Naive B cell (primary cell): Measurements from ENCODE around the gene CELF4. TPM values are rescaled to one million over a fixed set of nuclear protein-coding genes. Genes with fewer than 3 reads are reported as not detected.

ENCODE experiments used
- ATAC-seq, 2 donors: fragments of 150-1000 bp; cut with Tn5 transposase; 2 replicates each; pipeline ENCODE4 v1.10.0; 2021; ENCODE audit warnings: low read depth in 2 of 2, mild to moderate bottlenecking in 2 of 2, moderate library complexity in 2 of 2
- DNase-seq: peaks from one replicate; pipeline ENCODE4 v3.0.0; 2022
- H3K27ac Mint-ChIP-seq, 6 donors: one replicate each; pipeline ENCODE4 v1.8.0; 2020 to 2022; ENCODE audit warnings: mild to moderate bottlenecking in 6 of 6, mixed read lengths in 6 of 6, moderate library complexity in 5 of 6, inconsistent platforms in 2 of 6
- H3K27me3 Mint-ChIP-seq, 3 donors: one replicate each; pipeline ENCODE4 v1.8.0; 2021 to 2022; ENCODE audit warnings: mixed read lengths in 3 of 3, mild to moderate bottlenecking in 1 of 3
- H3K36me3 Mint-ChIP-seq, 2 donors: one replicate each; pipeline ENCODE4 v1.8.0; 2020 to 2022; ENCODE audit warnings: mixed read lengths in 2 of 2, inconsistent platforms in 1 of 2, mild to moderate bottlenecking in 1 of 2
- H3K4me1 Mint-ChIP-seq, 3 donors: one replicate each; pipeline ENCODE4 v1.8.0; 2020 to 2022; ENCODE audit warnings: mixed read lengths in 3 of 3, inconsistent platforms in 1 of 3, mild to moderate bottlenecking in 1 of 3, moderate library complexity in 1 of 3
- H3K4me3 Mint-ChIP-seq, 8 donors: one replicate each; pipeline ENCODE4 v1.8.0; 2020 to 2022; ENCODE audit warnings: mild to moderate bottlenecking in 8 of 8, mixed read lengths in 8 of 8, moderate library complexity in 8 of 8, inconsistent platforms in 2 of 8
- H3K9me3 Mint-ChIP-seq, 7 donors: one replicate each; pipeline ENCODE4 v1.8.0; 2020 to 2022; ENCODE audit warnings: mixed read lengths in 7 of 7, mild to moderate bottlenecking in 5 of 7, inconsistent platforms in 2 of 7, moderate library complexity in 1 of 7
- polyA plus RNA-seq, 6 donors: library from polyadenylated mRNA; unstranded; fragments of 300-500 nt; fragmentation: Illumina TruSeq; gene quantifications; one replicate each; pipeline ENCODE4 v1.2.3, GENCODE V29; 2021; ENCODE audit warnings: low read depth in 6 of 6

CELF4 gene
- polyA plus RNA-seq, 6 donors from 2014 or later: 0.21 to 0.34 (median 0.24) TPM; not detected in 1

DNA sequence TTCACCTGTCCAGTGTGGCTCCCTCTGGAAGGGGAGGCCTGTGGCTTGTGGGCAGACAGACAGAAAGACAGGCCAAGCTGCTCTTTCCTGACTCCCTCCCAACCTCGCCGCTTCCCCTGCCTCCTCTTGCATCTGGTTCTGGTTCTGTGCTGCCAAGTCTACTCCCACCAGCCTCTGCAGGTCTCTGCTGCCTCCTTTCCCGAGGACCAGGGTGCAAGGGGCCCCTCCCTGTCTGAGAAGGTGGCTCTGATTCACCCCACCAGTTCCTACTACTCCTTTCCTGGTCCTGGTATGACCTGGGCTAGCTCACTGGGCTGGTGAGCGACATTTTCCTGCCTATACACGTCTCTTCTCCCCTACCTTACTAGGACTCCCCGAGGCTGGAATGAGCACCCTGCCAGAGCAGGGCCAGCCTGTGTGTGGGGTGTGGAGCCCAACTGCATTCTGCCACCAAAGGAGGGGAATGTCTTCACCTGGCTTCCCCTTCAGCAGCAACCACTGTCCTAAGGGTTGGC lies 238.5 kb downstream of the CELF4 start:
- H3K27me3 Mint-ChIP-seq: peaks cover 0 to 12% (median 4%) of the 10 kb centered on the region in 3 donors
- ATAC-seq (no peak), DNase-seq (no peak)
- H3K9me3 Mint-ChIP-seq: no peaks in the 10 kb centered on the region
- H3K4me3 Mint-ChIP-seq: no peak overlapping the region
- no peaks in the 10 kb centered on the region for H3K4me1 Mint-ChIP-seq
- no peak overlapping the region for H3K27ac Mint-ChIP-seq
- no peaks in the 10 kb centered on the region for H3K36me3 Mint-ChIP-seq

DNA sequence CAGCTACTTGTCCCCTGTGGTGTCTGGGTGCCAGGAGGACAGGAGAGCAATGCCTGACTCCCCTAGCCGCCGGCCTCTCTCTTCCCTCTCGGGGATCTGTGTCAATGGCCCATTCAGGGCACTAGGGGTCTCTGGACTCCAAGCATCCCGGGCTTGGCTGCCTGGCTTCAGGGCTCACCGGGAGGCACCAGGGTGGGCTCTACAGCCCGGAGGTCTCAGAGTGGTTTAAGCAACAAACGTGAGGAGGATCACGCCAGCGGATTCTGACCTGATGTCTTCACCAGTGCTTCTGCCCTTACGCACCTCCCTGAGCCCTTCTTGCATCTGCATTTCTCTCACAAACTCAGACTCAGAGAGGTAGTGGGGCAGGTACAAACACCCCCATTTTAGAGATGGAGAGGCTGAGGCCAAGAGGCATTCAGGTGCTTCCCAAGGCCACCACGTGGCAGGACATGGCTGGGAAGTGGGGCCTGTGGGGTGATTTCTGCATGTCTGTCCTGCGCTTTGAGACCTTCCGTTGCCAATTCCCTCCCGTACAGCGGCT lies 243.0 kb downstream of the CELF4 start:
- no peaks in the 10 kb centered on the region for H3K36me3 Mint-ChIP-seq
- ATAC-seq: no peak
- DNase-seq: no peak
- H3K9me3 Mint-ChIP-seq: no peaks in the 10 kb centered on the region
- peak overlapping the region in 1 of 8 donors; percentile 74 for H3K4me3 Mint-ChIP-seq
- H3K27me3 Mint-ChIP-seq: peaks cover 0 to 10% (median 4%) of the 10 kb centered on the region in 3 donors
- no peak overlapping the region for H3K27ac Mint-ChIP-seq
- H3K4me1 Mint-ChIP-seq: no peaks in the 10 kb centered on the region

DNA sequence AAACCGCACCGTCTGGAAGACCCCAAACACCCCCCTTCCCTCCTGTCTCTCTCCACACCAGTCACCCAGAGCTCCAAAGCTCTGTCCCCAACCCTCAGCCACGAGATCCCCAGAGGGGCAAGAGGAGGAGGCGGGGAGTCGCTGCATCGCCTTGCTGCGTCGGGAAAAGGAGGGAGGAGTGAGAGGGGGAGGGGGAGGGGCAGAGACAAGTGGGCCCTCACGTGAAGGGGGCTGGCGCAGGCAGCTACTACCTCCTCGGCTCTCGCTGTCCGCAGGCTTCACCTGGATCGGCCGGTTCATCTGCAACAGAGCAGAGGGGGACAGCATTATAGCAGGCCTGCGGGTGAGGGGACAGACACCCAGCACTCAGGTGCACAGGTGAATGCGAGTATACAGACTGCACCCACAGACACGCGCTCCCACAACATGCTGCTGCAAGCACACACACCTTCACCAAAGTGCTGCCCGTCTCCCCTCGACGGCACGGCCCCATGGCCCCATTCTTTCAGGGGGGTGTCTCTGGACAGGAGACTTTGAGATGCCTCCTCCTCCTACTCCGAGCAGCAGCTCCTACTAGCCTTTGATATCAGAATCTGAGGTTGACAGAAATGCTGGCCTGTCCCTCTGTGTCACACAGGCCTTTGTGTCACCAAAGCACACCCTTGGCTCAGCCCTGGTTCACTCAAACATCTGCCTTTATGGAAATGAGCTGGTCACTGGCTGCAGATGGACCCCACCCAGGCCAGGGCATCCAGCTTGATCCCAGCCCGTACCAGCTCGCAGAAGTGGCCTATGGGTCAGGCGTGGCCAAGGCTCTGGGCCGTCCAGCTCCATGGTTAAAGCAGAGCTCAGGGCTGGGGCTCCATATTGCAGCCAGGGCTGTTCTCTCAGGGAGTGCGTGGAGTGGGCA lies 243.8 kb downstream of the CELF4 start:
- Mint-ChIP-seq H3K4me3 (no peak overlapping the region), H3K27me3 (peaks cover 0 to 4% (median 2%) of the 10 kb centered on the region in 3 donors), H3K9me3 (no peaks in the 10 kb centered on the region), H3K27ac (no peak overlapping the region), H3K36me3 (no peaks in the 10 kb centered on the region), H3K4me1 (no peaks in the 10 kb centered on the region)
- no peak for ATAC-seq
- DNase-seq: no peak

DNA sequence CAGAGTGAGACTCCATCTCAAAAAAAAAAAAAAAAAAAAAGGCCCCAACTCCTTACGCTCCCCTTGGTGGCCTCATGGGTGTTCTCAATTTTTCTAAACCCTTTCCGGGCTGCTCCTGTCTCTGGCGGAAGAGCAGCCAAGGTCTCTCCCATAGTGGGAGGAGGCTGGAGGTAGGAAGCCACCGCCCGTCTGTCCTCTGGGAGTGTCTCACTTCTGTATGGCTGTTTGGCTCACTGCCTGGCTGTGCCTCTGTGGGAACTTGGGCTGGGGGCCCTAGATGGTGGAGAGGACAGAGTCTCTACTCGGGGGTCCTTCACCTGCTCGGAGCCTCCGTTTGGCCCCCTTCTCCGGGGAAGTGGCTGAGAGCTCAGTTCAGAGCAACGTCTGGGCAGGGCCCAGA lies 245.3 kb downstream of the CELF4 start:
- ATAC-seq (no peak), DNase-seq (no peak)
- H3K27ac Mint-ChIP-seq: peak overlapping the region in 1 of 6 donors; percentile 44
- no peaks in the 10 kb centered on the region for H3K36me3 Mint-ChIP-seq
- no peak overlapping the region for H3K4me3 Mint-ChIP-seq
- H3K9me3 Mint-ChIP-seq: no peaks in the 10 kb centered on the region
- H3K4me1 Mint-ChIP-seq: no peaks in the 10 kb centered on the region
- H3K27me3 Mint-ChIP-seq: peaks cover 0 to 4% (median 0%) of the 10 kb centered on the region in 3 donors

DNA sequence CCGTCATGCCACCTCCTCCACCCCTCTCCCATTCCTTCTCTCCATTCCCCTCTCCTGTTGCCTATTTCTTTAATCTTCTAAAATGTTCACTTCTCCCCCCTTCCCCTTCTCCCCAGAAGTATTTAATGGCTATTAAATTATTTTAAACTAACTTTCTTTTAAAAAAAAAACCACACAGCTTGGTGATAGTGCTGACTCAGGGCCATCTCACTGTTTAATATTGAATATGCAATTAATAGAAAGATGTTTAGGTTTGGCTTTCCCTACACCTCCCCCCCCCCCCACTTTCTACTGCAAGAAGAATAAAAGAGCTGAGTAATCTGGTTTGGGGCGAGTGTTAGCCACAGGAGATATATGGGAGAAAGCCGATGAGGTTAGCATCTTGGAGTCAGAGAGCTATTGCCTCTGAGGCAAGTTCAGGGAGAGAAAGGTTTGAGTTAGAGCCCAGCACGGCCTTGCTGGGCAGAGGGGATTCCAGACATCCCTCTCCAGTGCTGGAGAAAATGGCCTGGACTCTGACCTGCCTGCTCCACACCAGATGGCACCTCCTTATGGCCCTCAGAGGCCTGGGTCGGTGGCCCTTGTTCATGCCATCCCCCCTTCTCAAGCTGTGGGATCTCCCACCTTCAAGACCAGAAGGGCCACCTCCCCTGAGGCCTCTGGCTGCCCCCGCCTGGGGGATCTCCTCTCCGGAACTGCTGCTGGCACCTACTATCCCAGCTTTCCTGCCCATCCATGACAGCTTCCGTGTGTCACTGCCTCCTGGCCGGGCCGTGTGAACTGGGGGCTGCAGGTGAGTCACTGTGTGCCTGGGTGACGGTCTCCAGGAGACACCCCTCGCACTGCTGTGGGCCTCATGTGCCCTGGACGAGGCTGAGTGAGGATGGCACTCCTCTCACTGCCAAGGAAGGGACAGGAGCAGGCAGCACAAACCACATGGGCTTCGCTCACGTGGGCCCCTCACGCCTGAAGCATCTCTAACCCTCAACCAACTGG lies 246.9 kb downstream of the CELF4 start:
- no peaks in the 10 kb centered on the region for H3K27me3 Mint-ChIP-seq
- no peak for ATAC-seq
- H3K9me3 Mint-ChIP-seq: no peaks in the 10 kb centered on the region
- no peaks in the 10 kb centered on the region for H3K36me3 Mint-ChIP-seq
- H3K4me1 Mint-ChIP-seq: no peaks in the 10 kb centered on the region
- no peak for DNase-seq
- no peak overlapping the region for H3K4me3 Mint-ChIP-seq
- H3K27ac Mint-ChIP-seq: no peak overlapping the region

DNA sequence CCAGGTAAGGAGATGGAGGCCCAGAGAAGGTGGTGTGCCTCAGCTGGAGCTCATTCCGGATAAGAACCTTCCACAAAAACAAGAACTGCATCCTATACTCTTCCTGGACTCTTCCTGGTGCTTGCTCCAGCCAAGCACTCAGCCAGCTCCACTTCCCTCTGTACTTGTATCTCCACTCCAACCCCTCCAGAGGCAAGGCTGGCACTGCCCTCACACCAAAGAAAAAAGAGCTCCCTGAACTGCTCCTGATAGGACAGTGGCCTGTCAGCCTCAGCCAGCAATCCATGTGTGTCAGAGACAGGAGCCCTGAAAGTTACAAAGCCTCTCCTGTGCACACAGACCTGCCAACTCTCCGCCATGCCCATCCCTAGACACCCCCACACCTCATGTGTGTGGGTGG lies 248.1 kb downstream of the CELF4 start:
- no peaks in the 10 kb centered on the region for H3K36me3 Mint-ChIP-seq
- H3K9me3 Mint-ChIP-seq: no peaks in the 10 kb centered on the region
- H3K4me1 Mint-ChIP-seq: no peaks in the 10 kb centered on the region
- ATAC-seq (no peak), DNase-seq (no peak)
- H3K27ac Mint-ChIP-seq: no peak overlapping the region
- no peaks in the 10 kb centered on the region for H3K27me3 Mint-ChIP-seq
- H3K4me3 Mint-ChIP-seq: no peak overlapping the region

DNA sequence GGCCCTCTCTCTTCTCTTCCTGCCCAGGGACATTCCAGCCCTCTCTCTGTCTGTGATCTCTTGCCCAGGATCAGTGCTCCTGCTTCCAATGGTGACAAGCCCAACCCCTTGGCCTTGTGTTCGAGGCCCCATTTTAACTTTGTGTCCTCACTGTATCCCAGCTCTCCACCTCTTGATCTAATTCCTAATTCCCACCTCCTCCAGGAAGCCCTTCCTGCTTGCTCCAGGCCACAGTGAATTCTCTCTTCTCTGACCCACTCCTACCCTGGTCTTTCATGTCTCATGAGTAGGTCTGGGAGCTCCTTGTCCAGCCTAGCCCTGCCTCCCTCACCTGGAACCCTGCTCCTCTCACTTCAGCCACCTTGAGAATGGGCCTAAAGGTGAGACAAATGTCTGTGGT lies 249.1 kb downstream of the CELF4 start:
- no peaks in the 10 kb centered on the region for H3K9me3 Mint-ChIP-seq
- no peaks in the 10 kb centered on the region for H3K4me1 Mint-ChIP-seq
- peak overlapping the region in 1 of 8 donors; percentile 1 for H3K4me3 Mint-ChIP-seq
- H3K36me3 Mint-ChIP-seq: no peaks in the 10 kb centered on the region
- no peaks in the 10 kb centered on the region for H3K27me3 Mint-ChIP-seq
- no peak for DNase-seq
- no peak overlapping the region for H3K27ac Mint-ChIP-seq
- ATAC-seq: no peak

DNA sequence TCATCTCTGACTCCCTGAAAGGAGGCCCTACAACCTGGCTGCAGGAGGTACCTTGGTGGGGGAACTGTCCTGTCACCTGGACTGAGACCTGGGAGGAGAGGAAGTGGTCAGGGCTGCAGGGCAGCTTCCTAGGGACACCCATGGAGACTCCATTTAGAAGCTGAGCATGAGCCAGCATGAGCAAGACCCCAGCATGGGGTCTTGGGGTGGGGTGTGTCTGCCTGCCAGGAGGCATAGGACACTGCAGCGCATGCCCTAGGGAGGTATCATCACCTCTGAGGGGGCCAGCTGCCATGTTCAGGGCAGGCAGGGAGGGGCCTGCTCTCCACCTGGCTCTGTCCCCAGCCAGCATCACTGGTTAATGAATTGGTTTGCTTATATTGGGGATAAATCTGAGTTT lies 249.7 kb downstream of the CELF4 start:
- H3K4me3 Mint-ChIP-seq: no peak overlapping the region
- no peaks in the 10 kb centered on the region for H3K9me3 Mint-ChIP-seq
- H3K4me1 Mint-ChIP-seq: no peaks in the 10 kb centered on the region
- H3K36me3 Mint-ChIP-seq: no peaks in the 10 kb centered on the region
- H3K27me3 Mint-ChIP-seq: no peaks in the 10 kb centered on the region
- no peak for DNase-seq
- no peak for ATAC-seq
- no peak overlapping the region for H3K27ac Mint-ChIP-seq

DNA sequence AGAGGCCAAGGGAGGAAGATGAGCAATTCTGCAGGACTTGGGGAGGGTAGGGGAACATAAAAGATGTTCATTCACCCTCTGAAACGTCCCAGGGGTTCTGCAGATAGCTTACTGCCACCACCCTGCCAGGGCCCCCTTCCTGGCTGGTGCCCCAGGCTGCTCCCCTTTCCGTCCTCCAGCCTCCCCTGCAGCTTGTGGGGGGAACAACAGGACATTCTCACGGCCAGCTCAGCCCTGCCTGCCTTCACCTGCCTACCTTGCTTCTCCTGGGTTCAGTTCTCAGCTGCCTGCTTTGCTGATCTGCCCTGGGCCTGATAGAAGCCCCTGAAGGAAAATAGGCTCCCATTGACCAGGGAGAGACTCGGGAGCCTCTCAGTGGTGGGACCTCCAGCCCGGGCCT lies 251.1 kb downstream of the CELF4 start:
- Mint-ChIP-seq H3K36me3 (no peaks in the 10 kb centered on the region), H3K27ac (no peak overlapping the region), H3K4me3 (no peak overlapping the region), H3K4me1 (no peaks in the 10 kb centered on the region), H3K27me3 (no peaks in the 10 kb centered on the region), H3K9me3 (peaks cover 0 to 2% (median 0%) of the 10 kb centered on the region in 7 donors)
- ATAC-seq (no peak), DNase-seq (no peak)

DNA sequence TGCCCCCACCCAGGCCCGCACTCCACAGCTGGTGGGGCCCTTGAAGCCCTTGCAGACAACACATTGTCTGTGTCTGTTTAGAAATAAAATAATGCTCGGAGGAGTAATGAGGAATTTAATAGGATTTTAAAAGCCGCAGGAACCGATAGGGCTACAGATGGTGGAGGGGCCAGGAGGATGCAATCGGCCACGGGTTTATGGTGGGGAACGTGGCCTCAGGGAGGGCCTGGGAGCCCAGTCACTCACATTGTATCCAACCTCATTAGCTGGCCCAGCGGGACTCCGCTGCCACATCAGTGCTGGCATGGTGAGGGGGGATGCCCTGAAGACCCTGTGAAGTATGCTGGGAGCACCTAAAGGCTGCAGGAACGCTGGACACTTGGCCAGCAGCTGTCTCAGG lies 252.0 kb downstream of the CELF4 start:
- DNase-seq (no peak), ATAC-seq (no peak)
- no peaks in the 10 kb centered on the region for H3K36me3 Mint-ChIP-seq
- no peaks in the 10 kb centered on the region for H3K4me1 Mint-ChIP-seq
- H3K27me3 Mint-ChIP-seq: no peaks in the 10 kb centered on the region
- H3K27ac Mint-ChIP-seq: no peak overlapping the region
- no peak overlapping the region for H3K4me3 Mint-ChIP-seq
- peaks cover 0 to 2% (median 0%) of the 10 kb centered on the region in 7 donors for H3K9me3 Mint-ChIP-seq

DNA sequence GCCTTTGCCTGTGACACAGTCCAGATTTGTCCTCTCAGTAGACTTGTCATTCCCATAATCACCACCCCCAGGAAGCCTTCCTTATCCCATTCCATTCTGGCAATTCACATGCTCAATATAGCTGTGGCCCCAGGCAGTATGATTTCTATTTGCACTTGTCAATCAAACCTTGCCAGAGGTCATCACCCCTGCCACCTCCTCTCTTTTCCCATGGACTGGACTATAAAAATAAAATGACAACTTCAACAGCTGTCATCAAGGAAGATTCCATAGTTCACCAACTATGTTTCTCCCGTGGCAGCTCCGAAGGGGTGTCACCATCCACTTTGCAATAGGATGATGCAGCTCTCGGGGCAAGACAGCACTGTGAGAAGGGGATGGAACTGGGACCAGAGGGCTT lies 255.7 kb downstream of the CELF4 start:
- no peak for DNase-seq
- Mint-ChIP-seq H3K27me3 (no peaks in the 10 kb centered on the region), H3K4me1 (no peaks in the 10 kb centered on the region), H3K4me3 (no peak overlapping the region), H3K36me3 (no peaks in the 10 kb centered on the region), H3K9me3 (peaks cover 0 to 2% (median 0%) of the 10 kb centered on the region in 7 donors), H3K27ac (no peak overlapping the region)
- ATAC-seq: no peak

DNA sequence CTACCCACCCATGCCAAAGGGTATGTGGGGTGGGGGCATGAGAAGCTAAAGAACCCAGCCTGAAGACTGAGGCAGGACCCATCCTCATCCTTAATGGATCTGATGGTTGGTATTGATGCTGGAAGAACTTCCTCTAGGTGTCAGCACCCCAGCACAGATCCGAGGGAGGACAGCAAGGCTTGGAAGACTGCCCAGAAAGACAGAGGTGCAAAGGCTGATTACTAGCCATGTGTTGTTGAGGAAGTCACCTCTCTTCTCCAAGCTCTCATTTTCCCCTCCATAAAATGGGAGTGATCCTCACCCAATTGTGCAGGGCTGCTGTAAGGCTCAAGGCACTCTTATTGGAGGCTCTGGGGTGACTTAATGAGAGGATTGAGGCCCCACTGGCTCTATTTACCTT lies 256.5 kb downstream of the CELF4 start:
- peaks cover 0 to 5% (median 3%) of the 10 kb centered on the region in 3 donors for H3K27me3 Mint-ChIP-seq
- H3K4me1 Mint-ChIP-seq: peaks cover 0 to 3% (median 0%) of the 10 kb centered on the region in 3 donors
- H3K4me3 Mint-ChIP-seq: no peak overlapping the region
- no peaks in the 10 kb centered on the region for H3K36me3 Mint-ChIP-seq
- H3K27ac Mint-ChIP-seq: no peak overlapping the region
- DNase-seq (no peak), ATAC-seq (no peak)
- peaks cover 0 to 2% (median 0%) of the 10 kb centered on the region in 7 donors for H3K9me3 Mint-ChIP-seq

DNA sequence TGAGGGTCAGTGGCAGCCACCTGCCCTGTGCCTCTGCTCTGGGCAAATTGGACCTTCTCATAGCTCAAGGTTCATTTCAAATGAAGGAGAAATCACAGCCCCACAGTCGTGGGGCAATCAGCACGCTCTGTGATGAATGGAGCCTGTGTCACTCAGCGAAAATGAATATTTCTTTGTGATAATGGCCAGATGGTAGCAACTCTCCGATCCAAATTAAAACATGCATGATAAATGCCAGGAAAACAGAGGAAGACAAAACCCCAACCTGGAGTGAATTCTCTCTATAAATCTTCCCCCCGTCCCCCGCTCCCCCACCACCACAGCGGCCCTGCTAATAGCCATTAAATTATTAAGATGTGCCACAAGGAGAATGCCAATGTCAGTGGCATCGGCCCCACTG lies 258.4 kb downstream of the CELF4 start:
- peak overlapping the region in 1 of 6 donors; percentile 22 for H3K27ac Mint-ChIP-seq
- H3K27me3 Mint-ChIP-seq: peaks cover 0 to 11% (median 5%) of the 10 kb centered on the region in 3 donors

More for the DNA sequence above, 258.4 kb downstream of the CELF4 start:
- ATAC-seq: no peak
- Mint-ChIP-seq H3K36me3 (no peaks in the 10 kb centered on the region), H3K9me3 (peaks cover 0 to 2% (median 0%) of the 10 kb centered on the region in 7 donors), H3K4me1 (peaks cover 0 to 4% (median 0%) of the 10 kb centered on the region in 3 donors), H3K4me3 (peak overlapping the region in 2 of 8 donors; percentile 28 to 82)
- no peak for DNase-seq
